NCI-H2196 treated with DMSO at 0.1 percent for 48 hours (cell line): Measurements from ENCODE around the gene TOR1B.

Source experiments
- DNase-seq: peaks from one replicate; lab custom pipeline; 2025; ENCODE audit not compliant: unreplicated experiment; lab: John Stamatoyannopoulos, UW

The TOR1B gene

GRCh38 chr9:129840034-129840433, 37.0 kb downstream of the TOR1B start:
- peak; percentile 76 for DNase-seq

- DNase-seq: no peak
Observed at GRCh38 chr9:129841071-129841470, 38.1 kb downstream of the TOR1B start.

GRCh38 chr9:129845373-129845772, 42.4 kb downstream of the TOR1B start:
- DNase-seq: no peak

- DNase-seq: no peak
Observed at GRCh38 chr9:129848712-129849441, 45.9 kb downstream of the TOR1B start.

GRCh38 chr9:129849901-129850300, 46.9 kb downstream of the TOR1B start:
- DNase-seq: no peak

- no peak for DNase-seq
Observed at GRCh38 chr9:129850821-129851550, 48.0 kb downstream of the TOR1B start.

GRCh38 chr9:129851821-129852220, 48.8 kb downstream of the TOR1B start:
- no peak for DNase-seq

GRCh38 chr9:129852579-129852978, 49.6 kb downstream of the TOR1B start:
- no peak for DNase-seq

- peak; percentile 21 for DNase-seq
Observed at GRCh38 chr9:129853614-129854013, 50.6 kb downstream of the TOR1B start.

- DNase-seq: no peak
Observed at GRCh38 chr9:129854588-129855110, 51.7 kb downstream of the TOR1B start.

GRCh38 chr9:129857207-129857606, 54.2 kb downstream of the TOR1B start:
- DNase-seq: no peak

GRCh38 chr9:129858167-129858962, 55.4 kb downstream of the TOR1B start:
- no peak for DNase-seq
